Mucosa of rectum (tissue), 2 donors: Measurements from ENCODE around the gene KIAA2012.

ENCODE experiments used
- H3K27ac ChIP-seq, 2 donors: one replicate each; pipeline ENCODE4 v1.7.0; 2013; ENCODE audit warnings: inconsistent platforms in 2 of 2, low read depth in 2 of 2, low read length in 2 of 2
- H3K27me3 ChIP-seq, 2 donors: one replicate each; pipeline ENCODE4 v1.7.0; 2013; ENCODE audit warnings: low read length in 2 of 2; ENCODE audit not compliant: control insufficient read depth in 2 of 2, insufficient read depth in 2 of 2
- H3K36me3 ChIP-seq, 2 donors: one replicate each; pipeline ENCODE4 v1.7.0; 2013; ENCODE audit warnings: low read length in 2 of 2; ENCODE audit not compliant: control insufficient read depth in 2 of 2, insufficient read depth in 2 of 2
- H3K4me1 ChIP-seq, 2 donors: one replicate each; pipeline ENCODE4 v1.7.0; 2013; ENCODE audit warnings: low read length in 2 of 2, mild to moderate bottlenecking in 1 of 2; ENCODE audit not compliant: control insufficient read depth in 2 of 2, insufficient read depth in 2 of 2
- H3K4me3 ChIP-seq, 2 donors: one replicate each; pipeline ENCODE4 v1.7.0; 2013; ENCODE audit warnings: low read length in 2 of 2
- H3K9ac ChIP-seq, 2 donors: one replicate each; pipeline ENCODE4 v1.7.0; 2013; ENCODE audit warnings: low read length in 2 of 2, low read depth in 1 of 2, mild to moderate bottlenecking in 1 of 2
- H3K9me3 ChIP-seq, 2 donors: one replicate each; pipeline ENCODE4 v1.7.0; 2013; ENCODE audit warnings: low read length in 2 of 2; ENCODE audit not compliant: control insufficient read depth in 2 of 2
- donor health status: healthy.
- donor health status: Normal muscosa, but diverticular disease.

Gene KIAA2012

GRCh38 chr2:202042444-202042843 is 30.6 kb upstream of the KIAA2012 start:
- Histone ChIP-seq H3K27ac (no peak overlapping the region), H3K36me3 (no peaks in the 10 kb centered on the region), H3K27me3 (peaks cover 0 to 2% of the 10 kb centered on the region in 2 donors), H3K9ac (no peak overlapping the region), H3K4me1 (peaks cover 0 to 6% of the 10 kb centered on the region in 2 donors), H3K4me3 (no peak overlapping the region), H3K9me3 (no peaks in the 10 kb centered on the region)

- H3K9ac ChIP-seq, result no peak overlapping the region
- H3K4me1 ChIP-seq, result peaks cover 0 to 5% of the 10 kb centered on the region in 2 donors
- H3K9me3 ChIP-seq, result no peaks in the 10 kb centered on the region
- no peaks in the 10 kb centered on the region for H3K36me3 ChIP-seq
- no peak overlapping the region for H3K4me3 ChIP-seq
- no peak overlapping the region for H3K27ac ChIP-seq
- peaks cover 0 to 2% of the 10 kb centered on the region in 2 donors for H3K27me3 ChIP-seq
Measured at GRCh38 chr2:202043475-202043874, 29.6 kb upstream of the KIAA2012 start.

- Histone ChIP-seq H3K27me3 (peaks cover 0 to 2% of the 10 kb centered on the region in 2 donors), H3K36me3 (no peaks in the 10 kb centered on the region), H3K4me1 (no peaks in the 10 kb centered on the region), H3K27ac (no peak overlapping the region), H3K9me3 (no peaks in the 10 kb centered on the region), H3K4me3 (no peak overlapping the region), H3K9ac (no peak overlapping the region)
Measured at GRCh38 chr2:202044777-202045176, 28.3 kb upstream of the KIAA2012 start.

- H3K4me3 ChIP-seq, result no peak overlapping the region
- H3K27ac ChIP-seq, result no peak overlapping the region
- no peaks in the 10 kb centered on the region for H3K4me1 ChIP-seq
- no peaks in the 10 kb centered on the region for H3K36me3 ChIP-seq
- H3K27me3 ChIP-seq, result no peaks in the 10 kb centered on the region
- H3K9me3 ChIP-seq, result no peaks in the 10 kb centered on the region
- no peak overlapping the region for H3K9ac ChIP-seq
Measured at GRCh38 chr2:202046572-202046971, 26.5 kb upstream of the KIAA2012 start.

GRCh38 chr2:202049092-202049728 is 23.8 kb upstream of the KIAA2012 start:
- H3K36me3 ChIP-seq, result no peaks in the 10 kb centered on the region
- H3K9ac ChIP-seq, result no peak overlapping the region

GRCh38 chr2:202049840-202050239 is 23.2 kb upstream of the KIAA2012 start:
- H3K27ac ChIP-seq, result no peak overlapping the region

More at GRCh38 chr2:202049092-202049728, 23.8 kb upstream of the KIAA2012 start:
- no peaks in the 10 kb centered on the region for H3K4me1 ChIP-seq
- H3K27me3 ChIP-seq, result no peaks in the 10 kb centered on the region
- no peak overlapping the region for H3K4me3 ChIP-seq
- H3K27ac ChIP-seq, result no peak overlapping the region
- H3K9me3 ChIP-seq, result no peaks in the 10 kb centered on the region

GRCh38 chr2:202050652-202051051 is 22.4 kb upstream of the KIAA2012 start:
- H3K4me3 ChIP-seq, result no peak overlapping the region
- H3K27me3 ChIP-seq, result peaks cover 0 to 3% of the 10 kb centered on the region in 2 donors
- H3K9me3 ChIP-seq, result no peaks in the 10 kb centered on the region
- no peaks in the 10 kb centered on the region for H3K4me1 ChIP-seq
- H3K27ac ChIP-seq, result no peak overlapping the region
- no peak overlapping the region for H3K9ac ChIP-seq
- H3K36me3 ChIP-seq, result no peaks in the 10 kb centered on the region

More at GRCh38 chr2:202049840-202050239, 23.2 kb upstream of the KIAA2012 start:
- H3K4me1 ChIP-seq, result no peaks in the 10 kb centered on the region
- H3K9ac ChIP-seq, result no peak overlapping the region
- no peaks in the 10 kb centered on the region for H3K9me3 ChIP-seq
- H3K36me3 ChIP-seq, result no peaks in the 10 kb centered on the region
- H3K27me3 ChIP-seq, result peaks cover 0 to 3% of the 10 kb centered on the region in 2 donors
- no peak overlapping the region for H3K4me3 ChIP-seq

- H3K27me3 ChIP-seq, result peaks cover 0 to 3% of the 10 kb centered on the region in 2 donors
- H3K4me1 ChIP-seq, result no peaks in the 10 kb centered on the region
- H3K27ac ChIP-seq, result no peak overlapping the region
- H3K36me3 ChIP-seq, result no peaks in the 10 kb centered on the region
- no peak overlapping the region for H3K4me3 ChIP-seq
- no peak overlapping the region for H3K9ac ChIP-seq
- no peaks in the 10 kb centered on the region for H3K9me3 ChIP-seq
Measured at GRCh38 chr2:202051499-202052161, 21.4 kb upstream of the KIAA2012 start.

- no peaks in the 10 kb centered on the region for H3K4me1 ChIP-seq
- H3K36me3 ChIP-seq, result no peaks in the 10 kb centered on the region
- H3K9me3 ChIP-seq, result no peaks in the 10 kb centered on the region
- H3K9ac ChIP-seq, result no peak overlapping the region
- no peak overlapping the region for H3K4me3 ChIP-seq
- H3K27me3 ChIP-seq, result peaks cover 0 to 3% of the 10 kb centered on the region in 2 donors
- H3K27ac ChIP-seq, result no peak overlapping the region
Measured at GRCh38 chr2:202052235-202052634, 20.8 kb upstream of the KIAA2012 start.

- peaks cover 0 to 3% of the 10 kb centered on the region in 2 donors for H3K27me3 ChIP-seq
- no peak overlapping the region for H3K9ac ChIP-seq
- H3K36me3 ChIP-seq, result no peaks in the 10 kb centered on the region
- H3K4me3 ChIP-seq, result no peak overlapping the region
- no peaks in the 10 kb centered on the region for H3K9me3 ChIP-seq
- H3K27ac ChIP-seq, result no peak overlapping the region
- no peaks in the 10 kb centered on the region for H3K4me1 ChIP-seq
Measured at GRCh38 chr2:202054679-202055078, 18.4 kb upstream of the KIAA2012 start.
